Lower lobe of right lung (tissue), 2 donors: ENCODE measurements around the gene STK4. TPM values are rescaled to one million over a fixed set of nuclear protein-coding genes. Genes with fewer than 3 reads are reported as not detected.

ENCODE experiments used
- ATAC-seq, 2 donors: fragments of 200-7000 bp; cut with Tn5 transposase; one replicate each; pipeline ENCODE4 v1.9.1; 2020 to 2022; ENCODE audit warnings: mild to moderate bottlenecking in 2 of 2, moderate library complexity in 2 of 2
- DNase-seq: peaks from one replicate; pipeline ENCODE4 v3.0.0-alpha.2; 2020
- H3K27ac ChIP-seq: fragments of 200-600 bp; one replicate; pipeline ENCODE4 v1.8.0; 2022
- H3K27me3 ChIP-seq: fragments of 200-600 bp; one replicate; pipeline ENCODE4 v1.8.0; 2022; ENCODE audit warnings: low read depth
- H3K36me3 ChIP-seq: fragments of 200-600 bp; one replicate; pipeline ENCODE4 v1.8.0; 2022; ENCODE audit warnings: mild to moderate bottlenecking
- H3K4me1 ChIP-seq: fragments of 200-600 bp; one replicate; pipeline ENCODE4 v1.8.0; 2022
- H3K4me3 ChIP-seq: fragments of 200-600 bp; one replicate; pipeline ENCODE4 v1.8.0; 2022; ENCODE audit warnings: mild to moderate bottlenecking
- H3K9me3 ChIP-seq: fragments of 200-600 bp; one replicate; pipeline ENCODE4 v1.8.0; 2022
- intact Hi-C: fragments of 100-400 bp; cut with DNase I; formaldehyde crosslinking; loops from one replicate; pipeline ENCODE4 v1.11.0; 2022
- total RNA-seq: library from RNA; stranded (reverse); fragmentation: NEBNext Ultra II Directional; extraction: Animal tissue kit (Norgen Biotek cat#: 25700); gene quantifications from one replicate; pipeline ENCODE4 v1.2.1, GENCODE V29; 2021
- TF ChIP-seq, protein P1 (sequence below): fragments of 200-600 bp; IDR thresholded peaks from one replicate; pipeline ENCODE4 v1.8.0; 2022; ENCODE audit warnings: antibody characterized with exemption, mild to moderate bottlenecking
- donor health status: DM: no; HTN: yes; CAD: no; lungs with severe emphysema.

Gene STK4
- total RNA-seq, 1 donor from 2014 or later, result 73.4 TPM

DNA sequence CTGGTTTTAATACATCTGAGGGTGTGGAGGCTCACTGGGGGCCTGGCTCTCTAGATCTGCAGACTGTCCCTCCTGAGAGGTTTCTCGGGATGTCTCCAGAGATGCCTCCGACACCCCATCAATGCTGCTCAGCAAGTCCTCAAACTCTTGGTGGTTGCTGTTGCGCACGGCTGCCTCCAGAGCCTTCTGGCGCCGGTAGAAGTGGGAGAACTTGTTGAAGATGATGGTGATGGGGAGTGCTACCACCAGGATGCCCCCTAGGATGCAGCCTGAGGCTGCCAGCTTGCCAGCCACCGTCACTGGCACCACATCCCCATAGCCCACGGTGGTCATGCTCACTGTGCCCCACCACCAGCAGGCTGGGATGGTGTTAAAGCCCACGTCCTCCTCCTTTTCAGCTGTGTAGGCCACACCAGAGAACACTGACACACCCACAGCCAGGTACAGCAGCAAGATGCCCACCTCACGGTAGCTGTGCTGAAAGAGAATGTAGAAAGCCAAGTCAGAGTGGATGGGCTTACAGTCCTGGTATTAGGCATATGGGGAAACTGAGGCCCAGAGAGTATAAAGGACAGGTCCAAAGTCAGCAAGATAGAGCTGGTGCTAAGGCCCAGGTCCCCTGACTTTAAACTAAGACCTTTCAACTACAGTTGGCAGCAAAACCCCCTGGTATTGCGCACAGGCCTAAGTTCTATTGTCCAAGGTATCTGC, 128.7 kb downstream of the STK4 start:
- Histone ChIP-seq H3K27me3 (peaks cover 36% of the 10 kb centered on the region), H3K36me3 (no peaks in the 10 kb centered on the region), H3K27ac (no peak overlapping the region), H3K4me3 (no peak overlapping the region), H3K9me3 (no peaks in the 10 kb centered on the region), H3K4me1 (peaks cover 8% of the 10 kb centered on the region)
- intact Hi-C loops, result no loop called here
- DNase-seq, result no peak
- TF ChIP-seq, protein P1, sequence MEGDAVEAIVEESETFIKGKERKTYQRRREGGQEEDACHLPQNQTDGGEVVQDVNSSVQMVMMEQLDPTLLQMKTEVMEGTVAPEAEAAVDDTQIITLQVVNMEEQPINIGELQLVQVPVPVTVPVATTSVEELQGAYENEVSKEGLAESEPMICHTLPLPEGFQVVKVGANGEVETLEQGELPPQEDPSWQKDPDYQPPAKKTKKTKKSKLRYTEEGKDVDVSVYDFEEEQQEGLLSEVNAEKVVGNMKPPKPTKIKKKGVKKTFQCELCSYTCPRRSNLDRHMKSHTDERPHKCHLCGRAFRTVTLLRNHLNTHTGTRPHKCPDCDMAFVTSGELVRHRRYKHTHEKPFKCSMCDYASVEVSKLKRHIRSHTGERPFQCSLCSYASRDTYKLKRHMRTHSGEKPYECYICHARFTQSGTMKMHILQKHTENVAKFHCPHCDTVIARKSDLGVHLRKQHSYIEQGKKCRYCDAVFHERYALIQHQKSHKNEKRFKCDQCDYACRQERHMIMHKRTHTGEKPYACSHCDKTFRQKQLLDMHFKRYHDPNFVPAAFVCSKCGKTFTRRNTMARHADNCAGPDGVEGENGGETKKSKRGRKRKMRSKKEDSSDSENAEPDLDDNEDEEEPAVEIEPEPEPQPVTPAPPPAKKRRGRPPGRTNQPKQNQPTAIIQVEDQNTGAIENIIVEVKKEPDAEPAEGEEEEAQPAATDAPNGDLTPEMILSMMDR, result no peak
- ATAC-seq, result no peak

DNA sequence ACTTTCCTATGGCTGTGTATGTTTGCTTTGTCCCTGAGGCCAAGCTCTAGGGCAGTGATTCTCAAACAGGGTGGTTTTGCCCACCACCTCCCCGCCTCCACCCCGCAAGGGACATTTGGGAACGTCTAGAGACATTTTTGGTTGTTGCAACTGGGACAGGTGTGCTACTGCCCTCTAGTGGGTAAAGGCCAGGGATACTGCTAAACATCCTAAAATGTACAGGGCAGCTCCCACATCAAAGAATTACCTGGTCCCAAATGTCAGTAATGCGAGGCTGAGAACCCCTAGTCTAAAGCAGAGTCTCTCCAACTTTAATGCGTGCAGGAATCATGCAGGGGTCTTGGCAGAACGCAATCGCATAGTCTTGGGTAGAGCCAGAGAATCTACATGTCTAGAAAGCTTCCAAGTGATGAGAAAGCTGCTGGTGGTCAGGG, 129.5 kb downstream of the STK4 start:
- intact Hi-C loops, result no loop called here
- Histone ChIP-seq H3K27me3 (peaks cover 44% of the 10 kb centered on the region), H3K4me1 (peaks cover 11% of the 10 kb centered on the region), H3K36me3 (no peaks in the 10 kb centered on the region), H3K4me3 (no peak overlapping the region), H3K9me3 (no peaks in the 10 kb centered on the region), H3K27ac (no peak overlapping the region)
- TF ChIP-seq, protein P1, result peak; percentile 78
- no peak for DNase-seq
- peak; percentile 72 to 77 for ATAC-seq

DNA sequence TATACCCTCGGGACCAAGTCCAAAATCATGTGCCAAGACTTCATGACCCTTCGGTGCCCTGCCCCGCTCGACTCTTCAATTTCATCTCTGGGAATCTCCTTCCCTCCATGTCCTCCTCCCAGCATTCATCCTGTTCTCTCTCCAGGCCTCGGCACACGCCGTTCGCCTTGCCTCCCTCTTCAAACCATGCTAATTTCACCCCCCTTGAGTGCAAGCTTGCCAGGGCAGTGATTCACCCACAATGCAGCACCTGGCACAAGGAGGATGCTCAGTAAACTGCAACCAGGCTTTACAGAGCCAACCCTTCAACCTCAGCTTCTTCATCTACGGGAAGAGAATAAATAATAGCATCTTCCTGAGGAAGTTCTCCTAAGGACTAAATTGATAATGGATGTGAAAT, 130.5 kb downstream of the STK4 start:
- DNase-seq (no peak), ATAC-seq (no peak)
- H3K4me1 ChIP-seq, result peaks cover 14% of the 10 kb centered on the region
- H3K27ac ChIP-seq, result no peak overlapping the region
- TF ChIP-seq, protein P1, result no peak
- H3K9me3 ChIP-seq, result no peaks in the 10 kb centered on the region
- peaks cover 50% of the 10 kb centered on the region for H3K27me3 ChIP-seq
- no peaks in the 10 kb centered on the region for H3K36me3 ChIP-seq
- no peak overlapping the region for H3K4me3 ChIP-seq
- intact Hi-C loops, result no loop called here

DNA sequence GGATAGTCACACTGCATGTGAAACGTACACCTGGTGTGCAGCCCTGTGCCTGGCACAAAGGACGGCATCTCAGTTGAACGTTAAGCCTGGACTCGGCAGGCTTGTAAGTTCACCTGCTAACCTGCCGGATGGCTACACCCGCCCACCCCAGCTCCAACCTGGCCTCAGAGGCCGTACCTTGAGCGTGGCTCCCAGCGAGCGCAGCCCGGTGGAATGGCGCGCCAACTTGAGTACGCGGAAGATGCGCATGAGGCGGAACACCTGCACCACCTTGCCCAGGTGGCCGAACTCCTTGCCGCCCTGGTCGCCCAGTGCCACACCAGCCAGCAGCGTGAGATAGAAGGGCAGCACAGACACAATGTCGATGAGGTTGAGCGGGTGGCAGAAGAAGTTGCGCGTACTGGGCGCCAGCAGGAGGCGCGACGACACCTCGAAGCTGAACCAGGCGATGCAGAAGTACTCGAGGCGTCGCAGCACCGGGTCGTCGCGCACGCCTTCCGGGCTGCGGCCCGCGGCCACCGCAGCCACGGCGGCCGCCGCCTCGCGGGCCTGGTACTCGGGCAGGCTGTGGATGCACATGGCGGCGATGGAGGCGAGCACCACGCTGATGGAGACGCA, 131.3 kb downstream of the STK4 start:
- ATAC-seq (peak; percentile 31 to 55), DNase-seq (peak; percentile 72)
- Histone ChIP-seq H3K36me3 (no peaks in the 10 kb centered on the region), H3K4me1 (peaks cover 14% of the 10 kb centered on the region), H3K9me3 (no peaks in the 10 kb centered on the region), H3K27me3 (peaks cover 50% of the 10 kb centered on the region), H3K27ac (no peak overlapping the region), H3K4me3 (peak overlapping the region; percentile 23)
- intact Hi-C loops, result no loop called here
- TF ChIP-seq, protein P1, result peak; percentile 49

DNA sequence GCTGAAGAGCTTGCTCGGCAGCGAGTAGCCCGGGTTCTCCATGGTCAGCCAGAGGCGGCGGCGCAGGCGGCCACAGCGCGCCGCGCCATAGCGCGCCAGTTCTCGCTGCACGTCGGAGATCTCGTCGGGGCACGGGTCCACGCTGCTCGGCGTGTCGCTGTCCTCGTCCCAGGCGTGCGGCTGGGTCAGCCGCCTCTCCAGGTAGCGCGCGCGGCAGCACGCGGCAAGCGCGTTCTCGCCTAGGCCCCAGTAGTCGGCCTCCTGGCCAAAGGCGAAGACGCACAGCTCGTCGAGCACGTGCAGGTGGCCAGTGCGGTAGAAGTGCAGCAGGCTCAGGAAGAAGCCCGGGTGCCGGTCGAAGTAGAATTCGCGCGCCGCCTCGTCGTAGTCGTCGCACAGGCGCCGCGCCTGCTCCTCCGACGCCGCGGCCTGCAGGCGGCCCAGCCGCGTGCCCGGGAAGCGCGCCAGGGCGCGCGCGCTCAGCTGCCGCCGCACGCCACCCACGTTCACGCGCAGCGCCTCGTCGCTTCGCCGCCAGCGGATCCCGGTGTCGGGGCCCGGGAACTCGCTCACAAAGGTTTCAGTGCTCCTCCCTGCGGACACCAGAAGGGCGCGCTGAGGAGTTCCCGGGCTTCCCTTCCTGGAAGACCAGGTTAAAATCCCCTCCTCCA, 131.9 kb downstream of the STK4 start:
- peaks cover 50% of the 10 kb centered on the region for H3K27me3 ChIP-seq
- intact Hi-C loops, result no loop called here
- TF ChIP-seq, protein P1, result no peak
- H3K4me1 ChIP-seq, result peaks cover 14% of the 10 kb centered on the region
- H3K36me3 ChIP-seq, result no peaks in the 10 kb centered on the region
- H3K9me3 ChIP-seq, result no peaks in the 10 kb centered on the region
- H3K4me3 ChIP-seq, result peak overlapping the region; percentile 23
- no peak overlapping the region for H3K27ac ChIP-seq
- DNase-seq (no peak), ATAC-seq (no peak)
